Measurements from ENCODE around the gene RAB36. TPM values are rescaled to one million over a fixed set of nuclear protein-coding genes. Genes with fewer than 3 reads are reported as not detected.
"Not testable (repeated sequence)": the region's sequence is repeated elsewhere in the genome, so short reads cannot be mapped to it uniquely, and the experiment has no call there.

Gene RAB36
- total RNA-seq, 1 donor from 2014 or later: 2.3 TPM

GRCh38 chr22:23121000-23121421 lies 24.3 kb upstream of the RAB36 start:
- no peak for DNase-seq

GRCh38 chr22:23121424-23121823 lies 23.9 kb upstream of the RAB36 start:
- no peak for DNase-seq

DNA sequence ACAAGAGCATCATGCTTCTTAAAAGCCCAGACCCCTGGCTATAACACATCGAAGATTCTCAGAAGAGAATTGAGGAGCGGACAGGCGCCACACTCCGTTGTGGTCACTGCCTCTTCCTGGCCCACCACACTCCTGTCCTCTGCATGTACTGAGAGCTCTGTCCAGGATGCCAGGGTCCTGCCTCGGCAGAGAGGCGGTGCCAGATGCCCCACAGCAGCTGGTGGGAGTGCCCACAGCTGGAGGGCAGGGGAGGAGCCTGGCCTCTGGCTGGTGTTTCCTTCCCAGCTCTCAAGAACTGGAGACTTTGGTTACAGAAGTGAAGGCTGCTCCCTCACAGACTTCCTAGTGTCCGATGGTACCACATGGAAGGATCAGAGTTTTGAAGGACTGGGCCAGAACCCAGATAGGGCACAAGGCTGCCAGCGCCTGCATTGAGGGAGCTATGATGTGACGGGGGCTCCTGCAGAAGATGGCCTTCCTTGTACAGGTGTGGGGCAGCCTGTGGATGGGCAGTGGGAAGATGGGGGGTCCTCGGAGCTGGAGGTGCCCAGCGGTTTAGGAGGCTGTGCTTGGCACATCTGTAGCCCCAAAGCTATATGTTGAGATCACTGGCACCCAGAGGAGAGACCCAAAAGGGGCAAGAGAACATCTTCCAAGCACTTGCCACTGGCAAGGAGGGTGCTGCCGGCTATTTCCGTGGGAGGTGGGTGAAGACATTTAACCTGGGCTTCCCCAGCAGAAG lies 22.9 kb upstream of the RAB36 start:
- no peak for DNase-seq

DNA sequence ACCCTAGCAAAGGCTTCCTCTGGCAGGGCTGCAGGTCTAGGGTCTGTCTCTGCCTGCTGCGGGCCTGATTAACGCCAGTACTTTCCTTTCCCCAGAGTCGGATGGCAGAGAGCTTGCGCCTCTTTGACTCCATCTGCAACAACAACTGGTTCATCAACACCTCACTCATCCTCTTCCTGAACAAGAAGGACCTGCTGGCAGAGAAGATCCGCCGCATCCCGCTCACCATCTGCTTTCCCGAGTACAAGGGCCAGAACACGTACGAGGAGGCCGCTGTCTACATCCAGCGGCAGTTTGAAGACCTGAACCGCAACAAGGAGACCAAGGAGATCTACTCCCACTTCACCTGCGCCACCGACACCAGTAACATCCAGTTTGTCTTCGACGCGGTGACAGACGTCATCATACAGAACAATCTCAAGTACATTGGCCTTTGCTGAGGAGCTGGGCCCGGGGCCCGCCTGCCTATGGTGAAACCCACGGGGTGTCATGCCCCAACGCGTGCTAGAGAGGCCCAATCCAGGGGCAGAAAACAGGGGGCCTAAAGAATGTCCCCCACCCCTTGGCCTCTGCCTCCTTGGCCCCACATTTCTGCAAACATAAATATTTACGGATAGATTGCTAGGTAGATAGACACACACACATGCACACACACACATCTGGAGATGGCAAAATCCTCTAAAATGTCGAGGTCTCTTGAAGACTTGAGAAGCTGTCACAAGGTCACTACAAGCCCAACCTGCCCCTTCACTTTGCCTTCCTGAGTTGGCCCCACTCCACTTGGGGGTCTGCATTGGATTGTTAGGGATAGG lies 22.1 kb upstream of the RAB36 start:
- DNase-seq: no peak

DNA sequence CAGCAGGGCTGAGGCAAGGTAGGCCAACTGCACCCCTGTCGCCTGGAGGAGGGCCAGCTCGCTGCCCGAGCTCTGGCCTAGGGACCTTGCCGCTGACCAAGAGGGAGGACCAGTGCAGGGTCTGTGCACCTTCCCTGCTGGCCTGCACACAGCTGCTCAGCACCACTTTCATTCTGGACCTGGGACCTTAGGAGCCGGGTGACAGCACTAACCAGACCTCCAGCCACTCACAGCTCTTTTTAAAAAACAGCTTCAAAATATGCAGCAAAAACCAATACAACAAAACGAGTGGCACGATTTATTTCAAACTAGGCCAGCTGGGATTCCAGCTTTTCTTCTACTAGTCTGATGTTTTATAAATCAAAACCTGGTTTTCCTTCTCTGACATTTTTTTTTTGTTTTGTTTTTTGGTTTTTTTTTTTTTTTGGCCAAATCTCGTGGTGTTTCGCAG lies 21.4 kb upstream of the RAB36 start:
- DNase-seq: no peak

DNA sequence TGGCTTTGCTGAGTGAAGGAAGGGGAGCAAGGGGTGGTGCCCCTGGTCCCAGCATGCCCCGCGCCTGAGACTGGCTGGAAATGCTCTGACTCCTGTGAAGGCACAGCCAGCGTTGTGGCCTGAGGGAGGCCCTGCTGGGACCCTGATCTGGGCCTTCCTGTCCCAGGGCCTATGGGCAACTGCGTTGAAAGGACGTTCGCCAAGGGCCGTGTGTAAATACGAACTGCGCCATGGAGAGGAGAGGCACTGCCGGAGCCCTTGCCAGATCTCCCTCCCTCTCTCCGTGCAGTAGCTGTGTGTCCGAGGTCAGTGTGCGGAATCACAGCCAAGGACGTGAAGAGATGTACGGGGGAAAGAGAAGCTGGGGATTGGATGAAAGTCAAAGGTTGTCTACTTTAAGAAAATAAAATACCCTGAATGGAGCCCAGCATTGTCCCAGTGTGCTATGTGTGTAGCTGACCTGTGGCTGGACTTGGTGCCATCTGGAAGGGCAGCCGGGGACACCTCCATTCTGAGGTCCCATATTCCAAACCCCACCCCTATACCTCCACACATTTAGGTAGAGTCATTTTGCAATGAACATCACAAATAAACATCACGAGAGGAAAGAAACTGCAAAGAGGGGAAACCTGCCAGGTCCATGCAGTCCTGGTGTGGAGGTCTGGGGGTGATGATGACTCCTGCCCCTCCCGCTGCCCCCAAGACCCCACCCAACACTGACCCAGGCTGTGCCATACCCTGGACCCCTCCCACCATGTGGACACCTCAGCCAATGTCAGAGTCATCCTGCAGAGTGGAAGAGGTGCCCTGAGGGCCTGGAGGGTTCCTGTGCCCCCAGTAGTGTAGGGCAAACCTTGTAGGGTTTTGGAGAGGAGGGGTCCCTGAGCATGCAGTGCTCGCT lies 20.4 kb upstream of the RAB36 start:
- DNase-seq: no peak

DNA sequence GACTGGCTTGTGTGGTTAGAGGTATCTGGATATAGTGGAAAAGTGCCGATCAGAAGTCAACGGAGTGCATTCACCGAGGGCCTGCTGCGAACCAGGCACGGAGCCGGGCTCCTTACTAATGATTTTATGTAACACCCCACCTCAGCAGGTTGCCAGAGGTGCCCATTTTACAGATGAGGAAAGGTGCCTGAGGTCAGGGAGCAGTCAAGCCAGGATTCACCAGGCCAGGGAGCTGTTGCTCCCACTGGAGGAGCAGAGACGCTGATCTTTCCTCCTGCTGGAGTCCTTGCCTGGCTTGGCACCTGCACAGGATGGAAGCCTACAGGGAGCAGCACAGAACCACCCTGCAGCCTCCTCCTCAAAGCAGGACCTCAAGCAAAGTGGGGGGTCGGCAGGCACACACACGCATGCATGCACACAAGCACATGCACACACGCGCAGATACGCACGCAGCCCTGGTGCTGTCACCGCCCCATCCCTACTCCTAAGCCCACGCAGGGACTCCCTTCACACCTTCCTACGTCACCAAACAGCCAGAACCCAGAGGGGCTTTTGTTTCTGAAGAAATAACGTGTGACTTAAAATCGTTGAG lies 19.7 kb upstream of the RAB36 start:
- DNase-seq: no peak

DNA sequence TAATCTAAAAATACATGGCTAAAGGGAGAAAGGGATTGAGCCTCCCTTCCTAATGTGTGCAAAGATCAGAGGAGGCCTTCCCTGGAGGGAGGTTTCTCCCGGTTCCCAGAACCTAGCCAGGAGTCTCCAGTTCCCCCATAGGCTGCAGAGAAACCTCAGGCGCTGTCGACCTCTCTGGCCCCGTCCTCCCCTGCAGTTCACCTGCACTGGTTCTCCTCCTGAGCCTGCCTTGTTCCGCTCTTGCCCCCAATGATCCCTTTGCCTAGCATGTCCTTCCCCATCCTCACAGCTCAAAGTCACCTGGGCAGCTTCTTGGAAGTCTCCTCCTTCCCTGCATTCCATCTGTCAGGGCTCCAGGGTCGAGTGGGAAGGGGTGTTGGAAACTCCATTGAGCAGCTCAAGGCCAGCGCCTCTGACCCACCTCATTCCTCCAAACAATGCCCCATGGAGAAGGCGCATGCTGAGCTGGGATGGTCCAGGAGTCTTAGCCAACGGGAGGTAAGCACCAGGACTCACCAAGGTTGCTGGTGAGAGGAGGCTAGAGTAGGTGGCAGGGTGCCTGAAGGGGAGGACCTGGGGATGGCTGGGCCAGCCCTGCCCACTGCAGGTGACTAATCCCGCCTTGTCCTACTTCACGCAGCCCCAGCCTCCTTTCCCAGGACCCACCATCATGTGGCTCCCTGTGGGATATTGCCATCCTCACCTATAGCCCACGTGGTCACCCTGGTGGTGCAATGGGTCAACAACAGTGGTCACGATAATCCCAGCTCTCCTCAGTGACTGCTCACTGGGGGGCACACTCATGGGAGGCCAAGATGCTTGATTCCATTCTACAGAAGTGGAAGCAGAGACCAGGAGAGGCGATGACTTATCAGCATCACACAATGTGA lies 18.9 kb upstream of the RAB36 start:
- DNase-seq: no peak

DNA sequence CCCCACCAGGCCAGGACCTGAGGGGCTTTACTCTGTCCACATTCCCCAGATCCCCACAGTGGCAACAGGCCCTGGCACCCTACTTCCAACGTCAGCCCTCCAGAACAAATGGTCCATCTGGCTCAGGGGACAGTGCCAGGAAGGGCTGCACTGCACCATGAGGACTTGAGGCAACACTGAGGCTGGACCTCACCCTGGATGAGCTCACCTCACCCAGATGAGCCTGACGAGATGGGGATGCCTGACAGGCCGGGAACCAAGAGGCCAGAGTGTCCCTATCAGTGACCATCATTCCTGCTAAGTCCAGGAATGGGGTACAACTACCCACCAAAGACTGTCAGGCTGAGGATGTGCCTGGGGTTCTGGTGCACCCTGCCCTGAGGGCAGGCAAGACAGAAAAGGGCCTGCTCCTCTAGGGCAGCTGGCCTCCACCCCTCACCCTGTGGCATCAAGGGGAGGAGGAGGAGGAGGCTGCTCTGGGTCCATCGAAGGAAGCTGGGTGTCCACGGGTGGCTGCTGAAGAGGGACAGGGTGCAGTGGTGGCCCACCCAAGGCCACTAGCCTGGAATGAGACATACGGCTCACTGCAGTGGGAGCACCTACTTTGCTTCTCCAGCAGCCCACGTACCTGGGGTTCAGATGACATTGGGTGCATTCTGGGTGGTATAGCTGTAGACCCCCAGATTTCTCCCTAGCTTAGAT lies 18.1 kb upstream of the RAB36 start:
- no peak for DNase-seq

- no peak for DNase-seq
These were observed 17.5 kb upstream of the RAB36 start for GRCh38 chr22:23127788-23128187.

DNA sequence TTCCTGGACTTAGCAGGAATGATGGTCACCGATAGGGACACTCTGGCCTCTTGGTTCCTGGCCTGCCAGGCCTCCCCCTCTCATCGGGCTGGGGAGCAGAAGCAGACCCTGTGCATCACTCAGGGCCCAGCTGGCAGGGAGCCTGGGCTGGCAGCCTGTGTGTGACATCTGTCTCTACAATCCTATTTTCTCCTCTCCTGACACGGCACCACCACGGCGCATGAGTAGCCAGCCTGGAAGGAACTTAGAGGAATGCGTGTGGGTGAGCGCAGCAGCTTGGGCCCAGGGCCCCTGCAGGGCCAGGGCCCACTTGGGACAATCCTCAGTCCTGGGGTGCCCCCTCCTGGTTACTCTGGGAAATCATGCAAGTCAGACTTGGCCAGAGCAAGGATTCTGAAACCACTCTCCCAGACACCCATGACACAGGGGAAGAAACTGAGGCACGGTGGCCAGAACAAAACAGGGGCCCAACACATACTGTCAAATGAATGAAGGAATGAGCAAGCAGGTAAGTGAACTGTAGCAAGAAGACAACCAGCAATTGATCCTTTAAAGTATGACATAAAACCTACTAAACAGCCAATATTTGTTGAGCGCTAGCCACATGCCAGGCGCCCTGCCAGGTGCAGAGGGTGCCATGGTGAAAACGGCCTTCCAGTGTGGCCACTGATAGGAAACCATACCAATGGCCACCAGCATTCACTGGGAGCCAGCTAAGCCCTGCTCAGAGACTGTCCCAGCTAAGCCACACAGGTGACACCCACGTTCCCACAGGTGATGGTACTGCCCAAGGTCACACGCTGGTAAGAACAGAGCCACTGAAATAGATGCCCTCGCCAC lies 16.8 kb upstream of the RAB36 start:
- DNase-seq: peak; percentile 69

GRCh38 chr22:23129149-23129548 lies 16.1 kb upstream of the RAB36 start:
- no peak for DNase-seq

DNA sequence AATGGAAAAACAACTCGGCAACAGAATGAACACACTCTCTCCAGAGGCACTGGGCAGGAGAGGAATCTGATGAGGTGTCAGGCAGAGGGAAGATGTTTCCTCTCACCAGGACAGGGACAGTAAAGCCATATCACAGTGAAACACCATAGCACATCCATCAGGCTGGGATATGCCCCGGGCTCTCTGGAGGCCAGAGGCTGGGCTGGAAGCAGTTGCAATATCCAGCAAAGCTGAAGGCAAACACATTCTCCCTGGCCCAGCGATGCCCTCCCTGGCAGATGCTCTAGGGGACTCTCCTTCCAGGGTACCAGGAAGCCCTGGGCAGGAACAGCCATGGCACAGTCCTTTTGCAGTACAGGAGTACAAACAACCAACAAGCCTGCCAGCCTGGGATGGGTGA lies 14.6 kb upstream of the RAB36 start:
- no peak for DNase-seq

DNA sequence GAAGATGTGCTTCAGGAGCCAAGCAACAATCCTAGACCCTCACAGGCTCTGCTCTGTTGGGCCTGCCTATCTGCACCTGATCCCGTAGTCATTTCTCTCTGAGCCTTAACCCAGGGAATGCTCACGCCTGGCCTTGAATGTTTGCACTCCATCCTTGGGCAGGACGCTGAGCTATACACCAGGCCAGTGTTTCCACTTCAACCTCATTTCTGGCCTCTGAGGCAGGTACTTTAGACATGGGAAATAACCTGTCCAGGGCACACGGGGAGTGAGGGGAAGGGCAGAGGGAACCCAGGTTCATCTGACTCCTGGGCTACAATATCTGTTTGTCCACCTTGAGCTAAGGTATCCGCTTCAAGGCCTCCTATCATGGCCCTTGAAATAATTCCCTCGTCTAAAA lies 13.3 kb upstream of the RAB36 start:
- no peak for DNase-seq

- no peak for DNase-seq
These were observed 12.7 kb upstream of the RAB36 start for GRCh38 chr22:23132376-23133091.

DNA sequence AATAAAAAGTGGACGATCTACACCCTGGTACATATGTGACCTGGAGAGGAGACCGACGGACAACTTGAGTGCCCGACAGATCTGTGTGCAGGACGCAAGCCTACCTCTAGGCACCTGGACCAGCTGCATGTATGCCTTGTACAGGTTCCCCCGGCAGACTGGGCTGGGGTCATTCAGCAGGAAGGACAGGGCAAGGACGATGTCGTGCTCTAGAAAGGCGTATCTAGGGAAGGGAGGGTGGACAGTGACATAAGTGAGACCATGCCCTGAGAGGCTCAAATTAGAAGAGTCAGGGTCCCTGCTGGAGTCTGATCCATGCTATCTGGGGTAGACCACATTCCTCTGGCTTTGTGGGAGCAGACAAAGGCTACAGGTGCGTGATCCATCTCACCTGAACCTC lies 11.4 kb upstream of the RAB36 start:
- DNase-seq: no peak

GRCh38 chr22:23136991-23137390 lies 8.3 kb upstream of the RAB36 start:
- not testable (repeated sequence) for DNase-seq

DNA sequence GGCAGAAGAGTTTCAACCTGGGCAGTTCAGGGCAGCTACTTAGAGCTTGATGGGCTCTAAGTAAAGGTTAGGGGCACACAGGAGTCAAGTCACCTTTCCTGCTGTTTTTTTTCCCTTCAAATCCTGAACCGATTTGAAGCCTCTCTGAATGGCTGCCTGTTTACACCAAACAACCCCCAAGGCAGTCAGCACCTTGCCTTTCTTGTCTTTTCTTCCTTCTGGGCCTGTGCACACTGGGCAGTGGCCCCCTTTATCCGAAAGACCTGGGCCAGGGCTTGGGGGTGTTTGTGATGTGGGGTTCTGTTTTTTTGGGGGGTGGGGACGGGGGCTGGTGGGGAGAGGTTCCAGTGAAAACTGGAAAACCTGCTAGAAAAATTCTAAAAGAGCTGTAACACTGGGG lies 7.8 kb upstream of the RAB36 start:
- DNase-seq: no peak
